Hepatocyte (in vitro differentiated cells): ENCODE results near the gene AKAP6.

Experiments
- CTCF ChIP-seq: fragments of 200-600 bp; sonication (generic); IDR thresholded peaks from 2 replicates; pipeline ENCODE4 v1.5.1; 2016; ENCODE audit warnings: antibody characterized with exemption, mild to moderate bottlenecking; ENCODE audit not compliant: poor library complexity
- EZH2 ChIP-seq: fragments of 200-600 bp; sonication (generic); IDR thresholded peaks from 2 replicates; pipeline ENCODE4 v1.6.1; 2016; ENCODE audit warnings: antibody characterized with exemption, mild to moderate bottlenecking, borderline replicate concordance
- EZH2phosphoT487 ChIP-seq: fragments of 200-600 bp; sonication (generic); IDR thresholded peaks from one replicate; pipeline ENCODE4 v1.6.1; 2018; ENCODE audit warnings: antibody characterized with exemption, mild to moderate bottlenecking, low read depth, moderate library complexity; ENCODE audit not compliant: unreplicated experiment, severe bottlenecking

GRCh38 chr14:32698831-32699230, 369.7 kb downstream of the AKAP6 start:
- TF ChIP-seq CTCF (no peak), EZH2 (no peak), EZH2phosphoT487 (no peak)
